ENCODE results near the gene GLI3.

DNA sequence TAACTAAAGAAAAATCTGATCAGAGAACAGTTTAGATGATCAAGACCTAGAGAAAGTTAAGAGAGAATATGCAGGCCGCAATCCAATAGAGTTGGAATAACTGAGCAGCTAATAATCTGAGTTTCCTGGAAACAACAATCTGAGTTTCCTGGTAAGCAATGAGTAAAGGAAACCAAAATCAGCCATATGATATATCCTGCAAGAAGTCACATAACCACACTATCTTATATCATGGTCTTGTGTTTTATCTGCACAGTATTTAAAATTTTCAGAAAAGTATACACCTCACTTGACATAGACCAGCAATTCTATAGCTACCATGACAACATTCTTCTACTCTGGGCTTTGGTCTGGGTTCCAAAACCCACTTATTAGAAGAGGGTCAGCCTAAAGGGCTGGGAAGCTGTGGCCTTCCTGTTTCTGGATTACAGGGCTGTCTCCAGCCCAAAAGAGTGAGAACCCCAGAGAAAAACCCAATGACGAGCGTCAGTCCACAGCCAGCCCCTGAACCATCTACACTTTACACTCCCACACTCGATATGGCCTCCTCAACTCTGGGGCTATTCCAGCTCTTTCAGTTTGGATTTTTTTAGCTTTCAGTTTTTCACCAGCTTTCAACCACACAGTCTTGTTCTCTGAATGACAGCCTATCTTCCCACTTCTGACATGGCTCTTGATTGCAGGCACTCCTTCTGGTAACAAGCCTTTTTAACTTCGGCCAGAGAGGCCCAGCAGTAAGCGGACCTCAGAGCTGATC, 110.4 kb downstream of the GLI3 start:
- TF ChIP-seq POLR2AphosphoS5 (IDR thresholded peaks at IDR 0.05; ENCODE audit: low read depth, low read length) (no peak), TAF1 (IDR thresholded peaks at IDR 0.05; ENCODE audit: borderline replicate concordance, insufficient read depth, low read length) (no peak), SIN3A (IDR thresholded peaks at IDR 0.05; ENCODE audit: borderline replicate concordance, insufficient read depth, low read length) (no peak)
